Keratinocyte (primary cell): Measurements from ENCODE around the gene RFX7. TPM values are rescaled to one million over a fixed set of nuclear protein-coding genes. Genes with fewer than 3 reads are reported as not detected.

ENCODE experiments used
- DNase-seq: peaks from one replicate; pipeline ENCODE4 v3.0.0-alpha.2; 2011; ENCODE audit warnings: low read depth, missing footprints, low spot score
- FAIRE-seq: peaks from 2 replicates; lab custom pipeline; 2011; peaks lifted over from hg19 to GRCh38; lab: Jason Lieb, UNC
- H2AFZ ChIP-seq: 2 replicates; pipeline ENCODE4 v1.6.0; 2012; ENCODE audit warnings: low read length, control low read depth, inconsistent platforms; ENCODE audit not compliant: control insufficient read depth
- H3K27ac ChIP-seq: 2 replicates; pipeline ENCODE4 v1.5.1; 2011; ENCODE audit warnings: low read length; ENCODE audit not compliant: control insufficient read depth, insufficient read depth
- H3K27me3 ChIP-seq: 3 replicates; pipeline ENCODE4 v1.6.0; 2011; ENCODE audit warnings: low read length; ENCODE audit not compliant: control insufficient read depth, insufficient read depth; ENCODE audit errors: extremely low read depth
- H3K36me3 ChIP-seq, 2 experiments: 2 replicates in 1 of 2; 3 replicates in 1 of 2; pipeline ENCODE4 v1.5.1; 2011; ENCODE audit warnings: low read length in 2 of 2, mild to moderate bottlenecking in 1 of 2; ENCODE audit not compliant: control insufficient read depth in 2 of 2, insufficient read depth in 2 of 2; ENCODE audit errors: extremely low read depth in 1 of 2
- H3K4me1 ChIP-seq: 3 replicates; pipeline ENCODE4 v1.5.1; 2011; ENCODE audit warnings: low read length; ENCODE audit not compliant: control insufficient read depth, insufficient read depth; ENCODE audit errors: extremely low read depth
- H3K4me2 ChIP-seq: 3 replicates; pipeline ENCODE4 v1.6.0; 2011; ENCODE audit warnings: low read depth, low read length; ENCODE audit not compliant: control insufficient read depth, insufficient read depth; ENCODE audit errors: extremely low read depth
- H3K4me3 ChIP-seq, 3 experiments: fragments of 200-600 bp in 1 of 3; sonication (generic) in 1 of 3; 2 replicates in 2 of 3; 3 replicates in 1 of 3; pipeline ENCODE4 v1.5.1; 2011 to 2016; ENCODE audit warnings: low read length in 3 of 3, mild to moderate bottlenecking in 3 of 3, control low read depth in 2 of 3, inconsistent platforms in 1 of 3, low read depth in 1 of 3, mixed read lengths in 1 of 3, mixed run types in 1 of 3, moderate library complexity in 1 of 3; ENCODE audit not compliant: control insufficient read depth in 2 of 3, insufficient read depth in 2 of 3; ENCODE audit errors: extremely low read depth in 1 of 3
- H3K79me2 ChIP-seq: 2 replicates; pipeline ENCODE4 v1.6.0; 2012; ENCODE audit warnings: low read length; ENCODE audit not compliant: control insufficient read depth, insufficient read depth
- H3K9ac ChIP-seq: 3 replicates; pipeline ENCODE4 v1.6.0; 2011; ENCODE audit warnings: low read length; ENCODE audit not compliant: control insufficient read depth, insufficient read depth; ENCODE audit errors: extremely low read depth
- H3K9me1 ChIP-seq: 3 replicates; pipeline ENCODE4 v1.6.0; 2011; ENCODE audit warnings: low read length; ENCODE audit not compliant: control insufficient read depth, insufficient read depth; ENCODE audit errors: extremely low read depth
- H3K9me3 ChIP-seq: 2 replicates; pipeline ENCODE4 v1.5.1; 2012; ENCODE audit warnings: low read depth, low read length; ENCODE audit not compliant: control insufficient read depth
- H4K20me1 ChIP-seq: 3 replicates; pipeline ENCODE4 v1.6.0; 2011; ENCODE audit warnings: low read length; ENCODE audit not compliant: control insufficient read depth, insufficient read depth; ENCODE audit errors: extremely low read depth
- CTCF ChIP-seq, 3 experiments: IDR thresholded peaks in 1 of 3; conservative IDR thresholded peaks in 1 of 3; optimal IDR thresholded peaks in 1 of 3; 2 replicates in 2 of 3; 3 replicates in 1 of 3; pipeline versions ENCODE3 to v1.5.1; 2011; ENCODE audit warnings: low read length in 3 of 3, mild to moderate bottlenecking in 3 of 3, moderate library complexity in 2 of 3, control low read depth in 1 of 3, inconsistent platforms in 1 of 3; ENCODE audit not compliant: insufficient read depth in 2 of 3; ENCODE audit errors: extremely low read depth in 1 of 3
- EZH2 ChIP-seq: IDR thresholded peaks from one replicate; pipeline ENCODE4 v1.6.1; 2012; ENCODE audit warnings: inconsistent platforms, mild to moderate bottlenecking, low read length, moderate library complexity
- dilution Hi-C: fragments of 300-500 bp; cut with MboI; formaldehyde crosslinking; loops from one replicate; pipeline ENCODE4 v1.7.0; 2020; ENCODE audit warnings: low sequenced_read_pairs; ENCODE audit not compliant: extremely low pct_ligation_motif_present
- polyA plus RNA-seq, 5 experiments: library from polyadenylated mRNA; depleted of rRNA in 3 of 5; stranded (reverse) in 3 of 5; stranded (forward) in 1 of 5; unstranded in 1 of 5; fragments of >200 nt; gene quantifications; 1 replicate in 1 of 5; 2 replicates in 3 of 5; 3 replicates in 1 of 5; pipeline versions ENCODE4 v1.2.1 to v1.2.3, GENCODE V29; 2011 to 2012; ENCODE audit warnings: missing spikeins in 2 of 5, low read depth in 1 of 5, low replicate concordance in 1 of 5

Gene RFX7
- polyA plus RNA-seq, 1 donor (not counting 4 experiments of a cell fraction or from before 2014, with no cell fraction given), result 16.3 TPM

- FAIRE-seq, result no peak
- no peaks in the 10 kb centered on the region for H3K9me1 ChIP-seq
Measured at GRCh38 chr15:56099311-56099710, 144.4 kb downstream of the RFX7 start.

GRCh38 chr15:56098195-56098863 lies 145.3 kb downstream of the RFX7 start:
- H3K36me3 ChIP-seq, result peaks cover 27 to 34% of the 10 kb centered on the region in 2 experiments
- H3K9me3 ChIP-seq, result no peaks in the 10 kb centered on the region
- no peak for FAIRE-seq
- TF ChIP-seq CTCF (optimal IDR thresholded peaks at IDR 0.05 in 1 of 3, IDR thresholded peaks at IDR 0.05 in 1 of 3, conservative IDR thresholded peaks at IDR 0.05 in 1 of 3; ENCODE audit: extremely low read depth in 1 of 3, insufficient read depth in 2 of 3, low read length in 3 of 3) (no peak), EZH2 (no peak)
- peaks cover 1% of the 10 kb centered on the region for H3K79me2 ChIP-seq
- H2AFZ ChIP-seq, result no peak overlapping the region
- DNase-seq, result no peak
- dilution Hi-C loops, result no loop called here
- no peaks in the 10 kb centered on the region for H3K4me1 ChIP-seq
- no peaks in the 10 kb centered on the region for H3K9me1 ChIP-seq
- H3K4me3 ChIP-seq, result no peak overlapping the region
- H3K27me3 ChIP-seq, result no peaks in the 10 kb centered on the region
- no peaks in the 10 kb centered on the region for H4K20me1 ChIP-seq
- no peak overlapping the region for H3K9ac ChIP-seq
- no peak overlapping the region for H3K27ac ChIP-seq
- H3K4me2 ChIP-seq, result no peak overlapping the region

More at GRCh38 chr15:56099311-56099710, 144.4 kb downstream of the RFX7 start:
- Histone ChIP-seq H4K20me1 (no peaks in the 10 kb centered on the region), H3K4me3 (no peak overlapping the region), H3K27ac (no peak overlapping the region), H3K27me3 (no peaks in the 10 kb centered on the region), H3K4me2 (no peak overlapping the region), H3K9me3 (no peaks in the 10 kb centered on the region), H3K9ac (no peak overlapping the region), H3K4me1 (no peaks in the 10 kb centered on the region), H3K36me3 (peaks cover 22 to 27% of the 10 kb centered on the region in 2 experiments), H3K79me2 (peaks cover 3% of the 10 kb centered on the region), H2AFZ (no peak overlapping the region)
- dilution Hi-C loops, result no loop called here
- DNase-seq, result no peak
- TF ChIP-seq CTCF (optimal IDR thresholded peaks at IDR 0.05 in 1 of 3, IDR thresholded peaks at IDR 0.05 in 1 of 3, conservative IDR thresholded peaks at IDR 0.05 in 1 of 3; ENCODE audit: extremely low read depth in 1 of 3, insufficient read depth in 2 of 3, low read length in 3 of 3) (no peak), EZH2 (no peak)
